ENCODE measurements around the gene PHF2. TPM values are rescaled to one million over a fixed set of nuclear protein-coding genes. Genes with fewer than 3 reads are reported as not detected.

The PHF2 gene
- total and polyA plus RNA-seq, 2 of the 4 experiments (the other 2 are of a cell fraction) = 5.9 to 9.5 TPM

- no peak for TF ChIP-seq USF2 (IDR thresholded peaks at IDR 0.05; ENCODE audit: low read depth, low read length)
- no peak for TF ChIP-seq FOS (IDR thresholded peaks at IDR 0.05; ENCODE audit: low read depth, low read length)
- TF ChIP-seq, protein P1, sequence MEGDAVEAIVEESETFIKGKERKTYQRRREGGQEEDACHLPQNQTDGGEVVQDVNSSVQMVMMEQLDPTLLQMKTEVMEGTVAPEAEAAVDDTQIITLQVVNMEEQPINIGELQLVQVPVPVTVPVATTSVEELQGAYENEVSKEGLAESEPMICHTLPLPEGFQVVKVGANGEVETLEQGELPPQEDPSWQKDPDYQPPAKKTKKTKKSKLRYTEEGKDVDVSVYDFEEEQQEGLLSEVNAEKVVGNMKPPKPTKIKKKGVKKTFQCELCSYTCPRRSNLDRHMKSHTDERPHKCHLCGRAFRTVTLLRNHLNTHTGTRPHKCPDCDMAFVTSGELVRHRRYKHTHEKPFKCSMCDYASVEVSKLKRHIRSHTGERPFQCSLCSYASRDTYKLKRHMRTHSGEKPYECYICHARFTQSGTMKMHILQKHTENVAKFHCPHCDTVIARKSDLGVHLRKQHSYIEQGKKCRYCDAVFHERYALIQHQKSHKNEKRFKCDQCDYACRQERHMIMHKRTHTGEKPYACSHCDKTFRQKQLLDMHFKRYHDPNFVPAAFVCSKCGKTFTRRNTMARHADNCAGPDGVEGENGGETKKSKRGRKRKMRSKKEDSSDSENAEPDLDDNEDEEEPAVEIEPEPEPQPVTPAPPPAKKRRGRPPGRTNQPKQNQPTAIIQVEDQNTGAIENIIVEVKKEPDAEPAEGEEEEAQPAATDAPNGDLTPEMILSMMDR (conservative IDR thresholded peaks at IDR 0.05; ENCODE audit: low read depth, low read length) = no peak
- no peak for TF ChIP-seq RAD21 (IDR thresholded peaks at IDR 0.05; ENCODE audit: low read length)
- no peak for TF ChIP-seq RCOR1 (IDR thresholded peaks at IDR 0.05; ENCODE audit: insufficient replicate concordance, low read length)
- no peak for TF ChIP-seq SMC3 (IDR thresholded peaks at IDR 0.05; ENCODE audit: low read depth, low read length)
- TF ChIP-seq MXI1 (IDR thresholded peaks at IDR 0.05; ENCODE audit: borderline replicate concordance, low read depth, low read length) = no peak
- no peak for TF ChIP-seq MAZ (IDR thresholded peaks at IDR 0.05; ENCODE audit: borderline replicate concordance, low read depth, low read length)
- no peak for TF ChIP-seq CHD1 (IDR thresholded peaks at IDR 0.05; ENCODE audit: low read depth, low read length)
- no peak for TF ChIP-seq NFE2L2 (IDR thresholded peaks at IDR 0.05; ENCODE audit: low read depth, low read length)
- no peak for TF ChIP-seq MAFK (IDR thresholded peaks at IDR 0.05; ENCODE audit: low read depth, low read length)
- TF ChIP-seq RFX5 (IDR thresholded peaks at IDR 0.05; ENCODE audit: low read depth, low read length) = no peak
- TF ChIP-seq BHLHE40 (IDR thresholded peaks at IDR 0.05; ENCODE audit: low read depth, low read length) = no peak
- TF ChIP-seq POLR2A (IDR thresholded peaks at IDR 0.05; ENCODE audit: low read depth, low read length) = no peak
- TF ChIP-seq CEBPB (IDR thresholded peaks at IDR 0.05; ENCODE audit: low read depth, low read length) = no peak
- Histone ChIP-seq H3K4ac (ENCODE audit: low read depth, low read length) (no peak overlapping the region), H3K79me1 (ENCODE audit: low read depth in 1 of 2, low read length in 2 of 2) (peaks cover 25 to 91% of the 10 kb centered on the region in 2 experiments), H4K8ac (ENCODE audit: low read depth in 2 of 2, low read length in 2 of 2) (no peak overlapping the region), H3K4me2 (ENCODE audit: low read depth, low read length) (no peak overlapping the region), H2BK5ac (ENCODE audit: low read depth, low read length, poor library complexity, severe bottlenecking) (no peak overlapping the region), H3K36me3 (ENCODE audit: control insufficient read depth, insufficient read depth, low read length) (no peaks in the 10 kb centered on the region), H3K27ac (ENCODE audit: insufficient read depth, low read length) (no peak overlapping the region), H3K23ac (ENCODE audit: low read depth, low read length) (no peak overlapping the region; the same call in 1 of the 2 replicates), H2BK120ac (ENCODE audit: low read depth, low read length) (no peak overlapping the region), H3K18ac (ENCODE audit: low read depth, low read length) (no peak overlapping the region), H3K9me1 (ENCODE audit: insufficient read depth, low read length) (peaks cover 26% of the 10 kb centered on the region; the same call in 1 of the 2 replicates), H2AFZ (replicated peaks; ENCODE audit: low read length, poor library complexity) (no peak overlapping the region), H2BK15ac (ENCODE audit: low read depth, low read length) (no peak overlapping the region), H3K9me3 (ENCODE audit: control insufficient read depth, insufficient read depth, low read length) (no peaks in the 10 kb centered on the region), H2AK5ac (ENCODE audit: low read depth, low read length) (no peak overlapping the region), H3K56ac (ENCODE audit: extremely low read depth, insufficient read depth, low read length) (no peak overlapping the region), H3K9ac (ENCODE audit: low read depth, low read length) (no peak overlapping the region), H4K5ac (ENCODE audit: low read depth, low read length) (no peak overlapping the region), H4K20me1 (ENCODE audit: insufficient read depth, low read length) (peaks cover 79% of the 10 kb centered on the region), H3K27me3 (ENCODE audit: control insufficient read depth, insufficient read depth, low read length) (no peaks in the 10 kb centered on the region), H3K4me1 (ENCODE audit: control insufficient read depth, insufficient read depth, low read length) (peaks cover 6% of the 10 kb centered on the region), H3K14ac (replicated peaks; ENCODE audit: low read depth, low read length) (no peak overlapping the region), H2BK20ac (ENCODE audit: low read depth, low read length) (no peak overlapping the region), H2AK9ac (replicated peaks; ENCODE audit: low read depth, low read length, poor library complexity) (no peak overlapping the region), H4K91ac (ENCODE audit: insufficient read depth, low read depth, low read length) (no peak overlapping the region), H3K4me3 (ENCODE audit: insufficient read depth, low read depth, low read length) (no peak overlapping the region)
- intact Hi-C loops (cut with micrococcal nuclease) (no loop called here), in situ Hi-C loops (cut with MboI; ENCODE audit: low sequenced_read_pairs) (no loop called here), dilution Hi-C loops (cut with HindIII; ENCODE audit: low sequenced_read_pairs, unreplicated experiment) (no loop called here)
- no TSS peak for BruUV-seq (replicated peaks)
- DNase-seq = no peak
- 88% methylated on average over 4 of the region's 8 CpGs; no CpG with 5 or more reads in 1 of the 2 experiments for WGBS, 2 experiments (ENCODE audit: extremely low coverage in 2 of 2, insufficient read length in 1 of 2)
- no peak for ATAC-seq (ENCODE audit: low read depth)
- CTCF ChIA-PET = no interaction called here
- POLR2A ChIA-PET (ENCODE audit: unreplicated experiment) = no interaction called here
Measured at GRCh38 chr9:93592008-93592642, 15.7 kb downstream of the PHF2 start.
